ENCODE results near the gene NUMBL. TPM values are rescaled to one million over a fixed set of nuclear protein-coding genes. Genes with fewer than 3 reads are reported as not detected.

The NUMBL gene
- total RNA-seq, 1 donor from 2014 or later: 17.7 TPM

DNA sequence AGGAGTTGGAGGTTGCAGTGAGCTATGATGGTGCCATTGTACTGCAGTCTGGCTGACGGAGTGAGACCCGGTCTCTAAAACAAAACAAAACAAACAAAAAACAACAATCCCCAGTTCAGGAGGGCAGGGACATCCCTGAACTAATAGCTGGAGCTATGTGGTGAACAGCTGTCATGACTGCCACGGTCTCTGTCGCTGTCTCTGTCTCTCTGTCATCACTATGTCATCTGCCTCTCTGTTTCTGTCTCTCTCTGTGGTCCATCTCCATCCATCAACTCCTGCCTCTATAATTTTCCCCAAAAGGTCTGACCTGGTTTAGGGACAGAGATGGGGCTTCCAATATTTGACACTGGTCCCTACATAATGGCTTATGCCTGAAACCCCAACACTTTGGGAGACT, 33.9 kb upstream of the NUMBL start:
- no peak overlapping the region for H3K27ac ChIP-seq
- H3K9me3 ChIP-seq: no peaks in the 10 kb centered on the region
- DNase-seq: no peak
- TF ChIP-seq, protein P1, sequence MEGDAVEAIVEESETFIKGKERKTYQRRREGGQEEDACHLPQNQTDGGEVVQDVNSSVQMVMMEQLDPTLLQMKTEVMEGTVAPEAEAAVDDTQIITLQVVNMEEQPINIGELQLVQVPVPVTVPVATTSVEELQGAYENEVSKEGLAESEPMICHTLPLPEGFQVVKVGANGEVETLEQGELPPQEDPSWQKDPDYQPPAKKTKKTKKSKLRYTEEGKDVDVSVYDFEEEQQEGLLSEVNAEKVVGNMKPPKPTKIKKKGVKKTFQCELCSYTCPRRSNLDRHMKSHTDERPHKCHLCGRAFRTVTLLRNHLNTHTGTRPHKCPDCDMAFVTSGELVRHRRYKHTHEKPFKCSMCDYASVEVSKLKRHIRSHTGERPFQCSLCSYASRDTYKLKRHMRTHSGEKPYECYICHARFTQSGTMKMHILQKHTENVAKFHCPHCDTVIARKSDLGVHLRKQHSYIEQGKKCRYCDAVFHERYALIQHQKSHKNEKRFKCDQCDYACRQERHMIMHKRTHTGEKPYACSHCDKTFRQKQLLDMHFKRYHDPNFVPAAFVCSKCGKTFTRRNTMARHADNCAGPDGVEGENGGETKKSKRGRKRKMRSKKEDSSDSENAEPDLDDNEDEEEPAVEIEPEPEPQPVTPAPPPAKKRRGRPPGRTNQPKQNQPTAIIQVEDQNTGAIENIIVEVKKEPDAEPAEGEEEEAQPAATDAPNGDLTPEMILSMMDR (IDR thresholded peaks at IDR 0.05): no peak
- intact Hi-C loops (cut with DNase I): no loop called here
- no peaks in the 10 kb centered on the region for H3K27me3 ChIP-seq (ENCODE audit: low read depth)
- H3K4me1 ChIP-seq: peaks cover 48% of the 10 kb centered on the region
- H3K4me3 ChIP-seq: no peak overlapping the region
- peaks cover 62% of the 10 kb centered on the region for H3K36me3 ChIP-seq
- ATAC-seq: no peak

GRCh38 chr19:40723661-40724254, 33.3 kb upstream of the NUMBL start:
- Histone ChIP-seq H3K36me3 (peaks cover 57% of the 10 kb centered on the region), H3K27ac (no peak overlapping the region), H3K27me3 (ENCODE audit: low read depth) (no peaks in the 10 kb centered on the region), H3K4me1 (peaks cover 54% of the 10 kb centered on the region), H3K9me3 (no peaks in the 10 kb centered on the region), H3K4me3 (no peak overlapping the region)
- no peak for ATAC-seq
- DNase-seq: no peak
- TF ChIP-seq, protein P1 (IDR thresholded peaks at IDR 0.05): no peak
- intact Hi-C loops (cut with DNase I): no loop called here

DNA sequence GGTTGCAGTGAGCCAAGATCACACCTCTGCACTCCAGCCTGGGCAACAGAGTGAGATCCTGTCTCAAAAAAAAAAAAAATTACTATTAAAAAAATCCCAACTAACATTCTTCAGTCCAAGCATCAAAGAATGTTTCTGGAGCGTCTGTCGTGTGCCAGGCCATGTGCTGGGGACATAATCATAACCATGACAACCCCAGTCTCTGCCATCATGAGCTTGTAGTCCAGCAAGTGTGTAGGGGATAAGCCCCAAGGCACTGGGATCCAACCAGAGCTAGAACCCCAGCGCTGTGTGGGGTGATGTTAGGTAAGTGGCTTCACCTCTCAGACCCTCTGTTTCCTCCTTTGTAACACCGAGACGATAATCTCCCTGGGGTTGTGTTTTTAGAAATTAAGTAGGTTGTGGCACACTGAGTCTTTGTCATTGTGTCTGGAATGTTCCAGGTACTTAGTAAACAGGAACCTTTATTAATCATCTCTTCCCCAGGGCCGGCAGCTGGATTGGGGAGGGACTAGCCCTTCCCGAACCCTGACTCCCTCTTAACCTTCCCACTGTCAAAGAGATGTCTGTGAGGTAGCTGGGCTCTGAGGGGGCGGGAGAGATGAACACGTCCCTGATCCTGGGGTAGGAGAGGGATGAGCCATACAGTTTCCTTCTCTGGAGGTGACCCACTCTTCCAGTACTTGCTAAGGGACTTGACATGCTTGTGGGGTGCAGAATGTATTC, 31.6 kb upstream of the NUMBL start:
- Histone ChIP-seq H3K36me3 (peaks cover 40% of the 10 kb centered on the region), H3K4me1 (peaks cover 58% of the 10 kb centered on the region), H3K4me3 (peak overlapping the region; percentile 24), H3K9me3 (no peaks in the 10 kb centered on the region), H3K27me3 (ENCODE audit: low read depth) (no peaks in the 10 kb centered on the region), H3K27ac (peak overlapping the region; percentile 99)
- intact Hi-C loops (cut with DNase I): no loop called here
- no peak for DNase-seq
- no peak for ATAC-seq
- TF ChIP-seq, protein P1 (IDR thresholded peaks at IDR 0.05): no peak

- intact Hi-C loops (cut with DNase I): no loop called here
- ATAC-seq: no peak
- H3K4me3 ChIP-seq: peak overlapping the region; percentile 90
- no peak for DNase-seq
- H3K27ac ChIP-seq: peak overlapping the region; percentile 99
- peaks cover 61% of the 10 kb centered on the region for H3K4me1 ChIP-seq
- TF ChIP-seq, protein P1 (IDR thresholded peaks at IDR 0.05): no peak
- no peaks in the 10 kb centered on the region for H3K9me3 ChIP-seq
- peaks cover 30% of the 10 kb centered on the region for H3K36me3 ChIP-seq
- H3K27me3 ChIP-seq (ENCODE audit: low read depth): no peaks in the 10 kb centered on the region
Observed at GRCh38 chr19:40721140-40721486, 30.7 kb upstream of the NUMBL start.

GRCh38 chr19:40719414-40719894, 29.0 kb upstream of the NUMBL start:
- TF ChIP-seq, protein P1 (IDR thresholded peaks at IDR 0.05): no peak
- intact Hi-C loops (cut with DNase I): no loop called here
- H3K4me3 ChIP-seq: peak overlapping the region; percentile 90
- ATAC-seq (no peak), DNase-seq (peak; percentile 61)
- peaks cover 14% of the 10 kb centered on the region for H3K36me3 ChIP-seq
- H3K27me3 ChIP-seq (ENCODE audit: low read depth): no peaks in the 10 kb centered on the region
- H3K4me1 ChIP-seq: peaks cover 70% of the 10 kb centered on the region
- H3K9me3 ChIP-seq: no peaks in the 10 kb centered on the region
- peak overlapping the region; percentile 99 for H3K27ac ChIP-seq

Data from lower lobe of right lung (tissue), 2 donors.